GM23338 (cell line): ENCODE measurements around the gene DNAJB2. TPM values are rescaled to one million over a fixed set of nuclear protein-coding genes. Genes with fewer than 3 reads are reported as not detected.

Experiments used
- ATAC-seq: fragments of 200-7000 bp; cut with Tn5 transposase; 3 replicates; pipeline ENCODE4 v1.9.1; 2020
- DNase-seq: peaks from one replicate; pipeline ENCODE4 v3.0.0-alpha.2; 2015; ENCODE audit warnings: low spot score
- H2AFZ ChIP-seq: fragments of 200-600 bp; sonication (generic); 2 replicates; pipeline ENCODE4 v1.8.0; 2016; ENCODE audit warnings: antibody characterized with exemption, mild to moderate bottlenecking, moderate library complexity
- H3F3A ChIP-seq: fragments of 200-600 bp; sonication (generic); replicated peaks from 2 replicates; pipeline ENCODE4 v1.8.0; 2017; ENCODE audit warnings: antibody characterized with exemption, mixed run types, low read depth
- H3K27ac ChIP-seq: fragments of 200-600 bp; sonication (generic); 2 replicates; pipeline ENCODE4 v1.6.1; 2016; ENCODE audit warnings: low read depth
- H3K27me3 ChIP-seq: fragments of 200-600 bp; sonication (generic); 2 replicates; pipeline ENCODE4 v1.8.0; 2016; ENCODE audit warnings: mild to moderate bottlenecking, mixed run types, moderate library complexity; ENCODE audit not compliant: insufficient read depth
- H3K36me3 ChIP-seq: fragments of 200-600 bp; sonication (generic); 2 replicates; pipeline ENCODE4 v1.8.0; 2016; ENCODE audit warnings: mild to moderate bottlenecking; ENCODE audit not compliant: insufficient read depth
- H3K4me1 ChIP-seq: fragments of 200-600 bp; sonication (generic); 2 replicates; pipeline ENCODE4 v1.8.0; 2016; ENCODE audit warnings: mild to moderate bottlenecking, moderate library complexity; ENCODE audit not compliant: insufficient read depth
- H3K4me2 ChIP-seq: fragments of 200-600 bp; sonication (generic); 2 replicates; pipeline ENCODE4 v1.7.1; 2017; ENCODE audit warnings: mixed run types
- H3K4me3 ChIP-seq: fragments of 200-600 bp; sonication (generic); 2 replicates; pipeline ENCODE4 v1.6.1; 2016; ENCODE audit warnings: mixed run types
- H3K79me2 ChIP-seq: fragments of 200-600 bp; sonication (generic); replicated peaks from 2 replicates; pipeline ENCODE4 v1.8.0; 2017; ENCODE audit warnings: mild to moderate bottlenecking; ENCODE audit not compliant: insufficient read depth
- H3K9me2 ChIP-seq: fragments of 200-600 bp; sonication (generic); 2 replicates; pipeline ENCODE4 v1.8.0; 2017; ENCODE audit not compliant: insufficient read depth
- H4K20me1 ChIP-seq: fragments of 200-600 bp; sonication (generic); replicated peaks from 2 replicates; pipeline ENCODE4 v1.8.0; 2017; ENCODE audit warnings: mild to moderate bottlenecking; ENCODE audit not compliant: insufficient read depth
- H3K27ac Mint-ChIP-seq: 2 replicates; pipeline ENCODE4 v1.8.0; 2020; ENCODE audit warnings: inconsistent platforms, mild to moderate bottlenecking, moderate library complexity, mixed read lengths
- H3K27me3 Mint-ChIP-seq: 3 replicates; pipeline ENCODE4 v1.8.0; 2022; ENCODE audit warnings: low read depth, mild to moderate bottlenecking, moderate library complexity, mixed read lengths, inconsistent platforms; ENCODE audit not compliant: insufficient read depth, poor library complexity
- H3K36me3 Mint-ChIP-seq: 3 replicates; pipeline ENCODE4 v1.8.0; 2021; ENCODE audit warnings: low read depth, mild to moderate bottlenecking, inconsistent platforms, moderate library complexity, mixed read lengths
- H3K4me1 Mint-ChIP-seq: 3 replicates; pipeline ENCODE4 v1.8.0; 2020; ENCODE audit warnings: mild to moderate bottlenecking, inconsistent platforms, mixed read lengths
- H3K4me3 Mint-ChIP-seq: 3 replicates; pipeline ENCODE4 v1.8.0; 2021; ENCODE audit warnings: moderate library complexity, mild to moderate bottlenecking, inconsistent platforms, mixed read lengths
- H3K9me3 Mint-ChIP-seq: 3 replicates; pipeline ENCODE4 v1.8.0; 2020; ENCODE audit warnings: moderate library complexity, mild to moderate bottlenecking, inconsistent platforms, mixed read lengths
- CREB1 ChIP-seq: fragments of 250-450 bp; sonication (Bioruptor Pico); IDR thresholded peaks from 2 replicates; pipeline ENCODE4 v1.5.0; 2020; ENCODE audit warnings: low read depth, mild to moderate bottlenecking, moderate library complexity
- EZH2 ChIP-seq: fragments of 200-600 bp; sonication (generic); IDR thresholded peaks from one replicate; pipeline ENCODE4 v1.8.0; 2017; ENCODE audit warnings: antibody characterized with exemption, mild to moderate bottlenecking, low read depth; ENCODE audit not compliant: unreplicated experiment
- EZH2phosphoT487 ChIP-seq: fragments of 200-600 bp; sonication (generic); IDR thresholded peaks from one replicate; pipeline ENCODE4 v1.8.1; 2018; ENCODE audit warnings: antibody characterized with exemption; ENCODE audit not compliant: unreplicated experiment
- JUNB ChIP-seq: IDR thresholded peaks from one replicate; pipeline ENCODE4 v1.6.1; 2016; ENCODE audit warnings: antibody characterized with exemption; ENCODE audit not compliant: unreplicated experiment
- NANOG ChIP-seq: IDR thresholded peaks from 2 replicates; pipeline ENCODE4 v1.6.1; 2016; ENCODE audit warnings: antibody characterized with exemption, borderline replicate concordance
- POLR2AphosphoS5 ChIP-seq: IDR thresholded peaks from 2 replicates; pipeline ENCODE4 v1.6.1; 2016; ENCODE audit warnings: antibody characterized with exemption, low read depth
- STAT1 ChIP-seq: IDR thresholded peaks from one replicate; pipeline ENCODE4 v1.6.1; 2016; ENCODE audit warnings: antibody characterized with exemption; ENCODE audit not compliant: unreplicated experiment
- ZNF114 ChIP-seq: fragments of 250-450 bp; sonication (Bioruptor Pico); IDR thresholded peaks from 2 replicates; pipeline ENCODE4 v1.5.0; 2020; ENCODE audit warnings: mild to moderate bottlenecking, moderate library complexity
- ZNF331 ChIP-seq: fragments of 250-450 bp; sonication (Bioruptor Pico); IDR thresholded peaks from 2 replicates; pipeline ENCODE4 v1.5.0; 2020; ENCODE audit warnings: low read depth, mild to moderate bottlenecking, moderate library complexity
- polyA plus RNA-seq: library from polyadenylated mRNA; unstranded; fragments of >200 nt; fragmentation: Nextera tagmentation; extraction: Ambion mirVana; gene quantifications from 2 replicates; pipeline ENCODE4 v1.2.1, GENCODE V29; 2016
- total RNA-seq: library from RNA; depleted of rRNA; stranded (reverse); fragments of >200 nt; shearing (Covaris generic); gene quantifications from 2 replicates; pipeline ENCODE4 v1.2.3, GENCODE V29; 2014
- TF ChIP-seq, protein P1 (sequence below): fragments of 250-450 bp; sonication (Bioruptor Pico); IDR thresholded peaks from 2 replicates; pipeline ENCODE4 v1.5.0; 2020; ENCODE audit warnings: mild to moderate bottlenecking, moderate library complexity
- TF ChIP-seq, protein P2 (sequence below), 2 experiments: fragments of 200-600 bp in 1 of 2; sonication (generic) in 1 of 2; conservative IDR thresholded peaks; 2 replicates each; pipeline versions ENCODE4 v1.5.1 to v1.6.1; 2016 to 2017; ENCODE audit warnings: antibody characterized with exemption in 2 of 2, low read depth in 2 of 2, mild to moderate bottlenecking in 2 of 2, moderate library complexity in 1 of 2
- TF ChIP-seq, protein P3 (sequence below): IDR thresholded peaks from one replicate; pipeline ENCODE4 v1.6.1; 2018; ENCODE audit warnings: antibody characterized with exemption; ENCODE audit not compliant: unreplicated experiment
- TF ChIP-seq, protein P4 (sequence below): IDR thresholded peaks from 2 replicates; pipeline ENCODE4 v1.6.1; 2016; ENCODE audit warnings: antibody characterized with exemption

Gene DNAJB2
- total and polyA plus RNA-seq, 2 experiments from 2014 or later, result 6.4 to 25.9 TPM

DNA sequence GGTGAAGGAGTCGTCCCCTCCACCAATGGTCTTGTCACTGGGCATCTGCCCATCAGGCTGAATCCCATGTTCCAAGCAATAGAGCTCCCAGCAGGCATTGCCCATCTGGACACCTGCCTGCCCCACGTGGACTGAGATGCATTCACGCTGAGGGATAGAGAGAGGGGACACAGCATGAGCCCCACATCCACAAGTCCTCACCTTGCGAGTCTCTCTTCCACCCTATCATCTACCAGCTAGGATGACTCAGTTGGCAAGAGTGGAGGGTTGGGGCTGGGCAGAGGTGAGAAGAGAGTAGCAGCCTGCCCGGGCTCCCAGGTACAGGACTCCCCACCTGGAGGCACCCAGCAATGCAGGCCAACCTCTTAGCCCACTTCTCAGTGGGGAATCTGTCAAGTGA, 27.1 kb upstream of the DNAJB2 start:
- Histone ChIP-seq H3K4me3 (peak overlapping the region; percentile 74), H3K9me2 (no peaks in the 10 kb centered on the region), H3K4me2 (peak overlapping the region; percentile 96), H3K27ac (no peak overlapping the region), H4K20me1 (no peaks in the 10 kb centered on the region), H3K36me3 (peaks cover 3% of the 10 kb centered on the region; the same call in 1 of the 2 replicates), H2AFZ (no peak overlapping the region), H3K4me1 (peaks cover 7% of the 10 kb centered on the region; the same call in 1 of the 2 replicates), H3F3A (no peaks in the 10 kb centered on the region; the same call in 1 of the 2 replicates), H3K27me3 (peaks cover 47% of the 10 kb centered on the region), H3K79me2 (no peaks in the 10 kb centered on the region)
- Mint-ChIP-seq H3K4me3 (peak overlapping the region; percentile 85), H3K36me3 (peaks cover 41% of the 10 kb centered on the region), H3K4me1 (peaks cover 44% of the 10 kb centered on the region), H3K9me3 (no peaks in the 10 kb centered on the region), H3K27ac (no peak overlapping the region), H3K27me3 (peaks cover 39% of the 10 kb centered on the region)
- TF ChIP-seq ZNF331 (no peak), EZH2 (no peak), STAT1 (no peak), CREB1 (CRISPR knock-in tag) (no peak), POLR2AphosphoS5 (no peak), EZH2phosphoT487 (no peak), ZNF114 (CRISPR knock-in tag) (no peak), NANOG (no peak), JUNB (no peak)
- TF ChIP-seq, protein P1, sequence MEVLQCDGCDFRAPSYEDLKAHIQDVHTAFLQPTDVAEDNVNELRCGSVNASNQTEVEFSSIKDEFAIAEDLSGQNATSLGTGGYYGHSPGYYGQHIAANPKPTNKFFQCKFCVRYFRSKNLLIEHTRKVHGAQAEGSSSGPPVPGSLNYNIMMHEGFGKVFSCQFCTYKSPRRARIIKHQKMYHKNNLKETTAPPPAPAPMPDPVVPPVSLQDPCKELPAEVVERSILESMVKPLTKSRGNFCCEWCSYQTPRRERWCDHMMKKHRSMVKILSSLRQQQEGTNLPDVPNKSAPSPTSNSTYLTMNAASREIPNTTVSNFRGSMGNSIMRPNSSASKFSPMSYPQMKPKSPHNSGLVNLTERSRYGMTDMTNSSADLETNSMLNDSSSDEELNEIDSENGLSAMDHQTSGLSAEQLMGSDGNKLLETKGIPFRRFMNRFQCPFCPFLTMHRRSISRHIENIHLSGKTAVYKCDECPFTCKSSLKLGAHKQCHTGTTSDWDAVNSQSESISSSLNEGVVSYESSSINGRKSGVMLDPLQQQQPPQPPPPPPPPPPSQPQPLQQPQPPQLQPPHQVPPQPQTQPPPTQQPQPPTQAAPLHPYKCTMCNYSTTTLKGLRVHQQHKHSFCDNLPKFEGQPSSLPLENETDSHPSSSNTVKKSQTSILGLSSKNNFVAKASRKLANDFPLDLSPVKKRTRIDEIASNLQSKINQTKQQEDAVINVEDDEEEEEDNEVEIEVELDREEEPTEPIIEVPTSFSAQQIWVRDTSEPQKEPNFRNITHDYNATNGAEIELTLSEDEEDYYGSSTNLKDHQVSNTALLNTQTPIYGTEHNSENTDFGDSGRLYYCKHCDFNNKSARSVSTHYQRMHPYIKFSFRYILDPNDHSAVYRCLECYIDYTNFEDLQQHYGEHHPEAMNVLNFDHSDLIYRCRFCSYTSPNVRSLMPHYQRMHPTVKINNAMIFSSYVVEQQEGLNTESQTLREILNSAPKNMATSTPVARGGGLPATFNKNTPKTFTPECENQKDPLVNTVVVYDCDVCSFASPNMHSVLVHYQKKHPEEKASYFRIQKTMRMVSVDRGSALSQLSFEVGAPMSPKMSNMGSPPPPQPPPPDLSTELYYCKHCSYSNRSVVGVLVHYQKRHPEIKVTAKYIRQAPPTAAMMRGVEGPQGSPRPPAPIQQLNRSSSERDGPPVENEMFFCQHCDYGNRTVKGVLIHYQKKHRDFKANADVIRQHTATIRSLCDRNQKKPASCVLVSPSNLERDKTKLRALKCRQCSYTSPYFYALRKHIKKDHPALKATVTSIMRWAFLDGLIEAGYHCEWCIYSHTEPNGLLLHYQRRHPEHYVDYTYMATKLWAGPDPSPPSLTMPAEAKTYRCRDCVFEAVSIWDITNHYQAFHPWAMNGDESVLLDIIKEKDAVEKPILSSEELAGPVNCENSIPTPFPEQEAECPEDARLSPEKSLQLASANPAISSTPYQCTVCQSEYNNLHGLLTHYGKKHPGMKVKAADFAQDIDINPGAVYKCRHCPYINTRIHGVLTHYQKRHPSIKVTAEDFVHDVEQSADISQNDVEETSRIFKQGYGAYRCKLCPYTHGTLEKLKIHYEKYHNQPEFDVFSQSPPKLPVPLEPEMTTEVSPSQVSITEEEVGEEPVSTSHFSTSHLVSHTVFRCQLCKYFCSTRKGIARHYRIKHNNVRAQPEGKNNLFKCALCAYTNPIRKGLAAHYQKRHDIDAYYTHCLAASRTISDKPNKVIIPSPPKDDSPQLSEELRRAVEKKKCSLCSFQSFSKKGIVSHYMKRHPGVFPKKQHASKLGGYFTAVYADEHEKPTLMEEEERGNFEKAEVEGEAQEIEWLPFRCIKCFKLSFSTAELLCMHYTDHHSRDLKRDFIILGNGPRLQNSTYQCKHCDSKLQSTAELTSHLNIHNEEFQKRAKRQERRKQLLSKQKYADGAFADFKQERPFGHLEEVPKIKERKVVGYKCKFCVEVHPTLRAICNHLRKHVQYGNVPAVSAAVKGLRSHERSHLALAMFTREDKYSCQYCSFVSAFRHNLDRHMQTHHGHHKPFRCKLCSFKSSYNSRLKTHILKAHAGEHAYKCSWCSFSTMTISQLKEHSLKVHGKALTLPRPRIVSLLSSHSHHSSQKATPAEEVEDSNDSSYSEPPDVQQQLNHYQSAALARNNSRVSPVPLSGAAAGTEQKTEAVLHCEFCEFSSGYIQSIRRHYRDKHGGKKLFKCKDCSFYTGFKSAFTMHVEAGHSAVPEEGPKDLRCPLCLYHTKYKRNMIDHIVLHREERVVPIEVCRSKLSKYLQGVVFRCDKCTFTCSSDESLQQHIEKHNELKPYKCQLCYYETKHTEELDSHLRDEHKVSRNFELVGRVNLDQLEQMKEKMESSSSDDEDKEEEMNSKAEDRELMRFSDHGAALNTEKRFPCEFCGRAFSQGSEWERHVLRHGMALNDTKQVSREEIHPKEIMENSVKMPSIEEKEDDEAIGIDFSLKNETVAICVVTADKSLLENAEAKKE, result no peak
- TF ChIP-seq, protein P2, sequence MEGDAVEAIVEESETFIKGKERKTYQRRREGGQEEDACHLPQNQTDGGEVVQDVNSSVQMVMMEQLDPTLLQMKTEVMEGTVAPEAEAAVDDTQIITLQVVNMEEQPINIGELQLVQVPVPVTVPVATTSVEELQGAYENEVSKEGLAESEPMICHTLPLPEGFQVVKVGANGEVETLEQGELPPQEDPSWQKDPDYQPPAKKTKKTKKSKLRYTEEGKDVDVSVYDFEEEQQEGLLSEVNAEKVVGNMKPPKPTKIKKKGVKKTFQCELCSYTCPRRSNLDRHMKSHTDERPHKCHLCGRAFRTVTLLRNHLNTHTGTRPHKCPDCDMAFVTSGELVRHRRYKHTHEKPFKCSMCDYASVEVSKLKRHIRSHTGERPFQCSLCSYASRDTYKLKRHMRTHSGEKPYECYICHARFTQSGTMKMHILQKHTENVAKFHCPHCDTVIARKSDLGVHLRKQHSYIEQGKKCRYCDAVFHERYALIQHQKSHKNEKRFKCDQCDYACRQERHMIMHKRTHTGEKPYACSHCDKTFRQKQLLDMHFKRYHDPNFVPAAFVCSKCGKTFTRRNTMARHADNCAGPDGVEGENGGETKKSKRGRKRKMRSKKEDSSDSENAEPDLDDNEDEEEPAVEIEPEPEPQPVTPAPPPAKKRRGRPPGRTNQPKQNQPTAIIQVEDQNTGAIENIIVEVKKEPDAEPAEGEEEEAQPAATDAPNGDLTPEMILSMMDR (conservative IDR thresholded peaks at IDR 0.05; ENCODE audit: low read depth in 2 of 2), result no peak
- TF ChIP-seq, protein P3, sequence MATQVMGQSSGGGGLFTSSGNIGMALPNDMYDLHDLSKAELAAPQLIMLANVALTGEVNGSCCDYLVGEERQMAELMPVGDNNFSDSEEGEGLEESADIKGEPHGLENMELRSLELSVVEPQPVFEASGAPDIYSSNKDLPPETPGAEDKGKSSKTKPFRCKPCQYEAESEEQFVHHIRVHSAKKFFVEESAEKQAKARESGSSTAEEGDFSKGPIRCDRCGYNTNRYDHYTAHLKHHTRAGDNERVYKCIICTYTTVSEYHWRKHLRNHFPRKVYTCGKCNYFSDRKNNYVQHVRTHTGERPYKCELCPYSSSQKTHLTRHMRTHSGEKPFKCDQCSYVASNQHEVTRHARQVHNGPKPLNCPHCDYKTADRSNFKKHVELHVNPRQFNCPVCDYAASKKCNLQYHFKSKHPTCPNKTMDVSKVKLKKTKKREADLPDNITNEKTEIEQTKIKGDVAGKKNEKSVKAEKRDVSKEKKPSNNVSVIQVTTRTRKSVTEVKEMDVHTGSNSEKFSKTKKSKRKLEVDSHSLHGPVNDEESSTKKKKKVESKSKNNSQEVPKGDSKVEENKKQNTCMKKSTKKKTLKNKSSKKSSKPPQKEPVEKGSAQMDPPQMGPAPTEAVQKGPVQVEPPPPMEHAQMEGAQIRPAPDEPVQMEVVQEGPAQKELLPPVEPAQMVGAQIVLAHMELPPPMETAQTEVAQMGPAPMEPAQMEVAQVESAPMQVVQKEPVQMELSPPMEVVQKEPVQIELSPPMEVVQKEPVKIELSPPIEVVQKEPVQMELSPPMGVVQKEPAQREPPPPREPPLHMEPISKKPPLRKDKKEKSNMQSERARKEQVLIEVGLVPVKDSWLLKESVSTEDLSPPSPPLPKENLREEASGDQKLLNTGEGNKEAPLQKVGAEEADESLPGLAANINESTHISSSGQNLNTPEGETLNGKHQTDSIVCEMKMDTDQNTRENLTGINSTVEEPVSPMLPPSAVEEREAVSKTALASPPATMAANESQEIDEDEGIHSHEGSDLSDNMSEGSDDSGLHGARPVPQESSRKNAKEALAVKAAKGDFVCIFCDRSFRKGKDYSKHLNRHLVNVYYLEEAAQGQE, result no peak
- TF ChIP-seq, protein P4, sequence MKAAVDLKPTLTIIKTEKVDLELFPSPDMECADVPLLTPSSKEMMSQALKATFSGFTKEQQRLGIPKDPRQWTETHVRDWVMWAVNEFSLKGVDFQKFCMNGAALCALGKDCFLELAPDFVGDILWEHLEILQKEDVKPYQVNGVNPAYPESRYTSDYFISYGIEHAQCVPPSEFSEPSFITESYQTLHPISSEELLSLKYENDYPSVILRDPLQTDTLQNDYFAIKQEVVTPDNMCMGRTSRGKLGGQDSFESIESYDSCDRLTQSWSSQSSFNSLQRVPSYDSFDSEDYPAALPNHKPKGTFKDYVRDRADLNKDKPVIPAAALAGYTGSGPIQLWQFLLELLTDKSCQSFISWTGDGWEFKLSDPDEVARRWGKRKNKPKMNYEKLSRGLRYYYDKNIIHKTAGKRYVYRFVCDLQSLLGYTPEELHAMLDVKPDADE, result no peak
- DNase-seq, result no peak
- ATAC-seq, result no peak
